ENCODE measurements around the gene ISM2.
A peak's percentile ranks its signal among the peaks of the same experiment; 100 is the strongest.

The ISM2 gene

GRCh38 chr14:77505031-77505430, 6.4 kb upstream of the ISM2 start:
- no peak for DNase-seq

GRCh38 chr14:77503138-77503537, 4.5 kb upstream of the ISM2 start:
- DNase-seq = no peak

DNA sequence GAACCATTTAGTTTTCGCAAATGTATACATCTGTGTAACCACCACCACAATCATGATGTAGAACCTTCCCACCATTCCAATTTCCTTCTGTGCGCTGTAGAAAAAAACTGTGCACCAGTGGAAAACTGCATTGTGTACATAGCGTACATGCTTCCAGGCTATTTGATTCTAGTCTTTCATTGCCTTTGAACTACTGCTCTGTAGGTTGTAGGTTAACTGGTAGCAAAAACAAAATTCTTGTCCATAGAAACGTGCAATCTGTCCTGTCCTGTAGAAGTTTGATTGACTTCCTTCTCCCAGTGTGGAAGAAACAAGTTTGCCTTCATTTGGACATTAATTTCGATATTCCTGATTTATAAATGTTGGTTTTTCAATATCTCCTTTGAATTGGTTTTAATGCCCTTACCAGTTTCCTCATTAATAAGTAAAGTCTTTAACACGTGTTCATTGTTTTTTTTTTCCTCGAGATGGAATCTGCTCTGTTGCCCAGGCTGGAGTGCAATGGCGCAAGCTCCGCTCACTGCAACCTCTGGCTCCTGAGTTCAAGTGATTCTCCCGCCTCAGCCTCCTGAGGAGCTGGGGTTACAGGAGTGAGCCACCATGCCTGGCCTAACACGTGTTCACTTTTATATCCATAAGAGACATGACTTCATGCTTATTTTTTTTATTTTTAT, 3.6 kb upstream of the ISM2 start:
- no peak for DNase-seq

DNA sequence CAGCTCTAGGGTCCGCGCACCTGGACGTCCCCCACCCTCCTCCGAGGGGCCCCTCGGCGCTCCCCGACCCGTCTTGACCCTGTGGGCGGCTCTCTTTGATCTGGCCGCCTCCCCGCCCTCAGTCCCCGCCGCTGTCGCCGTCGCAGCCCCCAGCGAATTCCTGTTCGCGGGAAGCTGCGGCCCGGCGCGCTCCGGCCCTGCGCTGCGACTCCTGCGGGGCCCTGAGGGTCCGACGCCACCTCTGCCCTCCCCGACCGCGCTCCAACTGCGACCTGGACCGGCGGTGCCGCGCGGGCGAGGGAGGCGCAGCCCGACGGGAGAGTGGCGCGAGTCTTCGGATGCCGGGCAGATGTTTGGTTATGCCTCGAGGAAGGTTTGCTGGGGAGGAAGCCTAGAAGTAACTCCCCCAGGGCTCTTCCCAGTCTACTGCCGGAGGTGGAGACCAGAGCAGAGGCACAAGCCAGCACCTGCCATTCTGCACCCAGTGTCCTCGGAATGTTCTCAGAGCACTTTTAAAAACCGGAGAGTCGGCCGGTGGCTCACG, 440 bp upstream of the ISM2 start:
- DNase-seq = peak; percentile 4

DNA sequence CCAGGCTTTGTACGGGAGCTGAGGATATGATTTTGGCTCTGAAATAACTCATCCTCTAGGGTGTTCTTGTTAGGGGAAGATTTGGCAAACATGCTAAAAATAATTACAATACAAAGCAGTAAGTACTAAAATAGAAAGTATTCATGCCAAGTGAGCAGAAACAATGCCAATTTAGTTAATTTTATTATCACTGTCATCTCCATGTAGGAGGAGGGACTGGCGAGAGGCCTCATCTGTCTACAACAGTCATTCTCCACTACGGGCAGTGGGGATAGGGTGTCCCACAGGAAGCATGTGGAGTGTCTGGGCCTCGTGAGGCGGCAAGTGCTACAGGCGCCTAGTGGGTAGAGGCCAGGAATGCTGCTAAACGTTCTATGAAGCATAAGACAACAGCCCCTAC, 3.3 kb downstream of the ISM2 start:
- no peak for DNase-seq

GRCh38 chr14:77491056-77491455, 7.6 kb downstream of the ISM2 start:
- no peak for DNase-seq

DNA sequence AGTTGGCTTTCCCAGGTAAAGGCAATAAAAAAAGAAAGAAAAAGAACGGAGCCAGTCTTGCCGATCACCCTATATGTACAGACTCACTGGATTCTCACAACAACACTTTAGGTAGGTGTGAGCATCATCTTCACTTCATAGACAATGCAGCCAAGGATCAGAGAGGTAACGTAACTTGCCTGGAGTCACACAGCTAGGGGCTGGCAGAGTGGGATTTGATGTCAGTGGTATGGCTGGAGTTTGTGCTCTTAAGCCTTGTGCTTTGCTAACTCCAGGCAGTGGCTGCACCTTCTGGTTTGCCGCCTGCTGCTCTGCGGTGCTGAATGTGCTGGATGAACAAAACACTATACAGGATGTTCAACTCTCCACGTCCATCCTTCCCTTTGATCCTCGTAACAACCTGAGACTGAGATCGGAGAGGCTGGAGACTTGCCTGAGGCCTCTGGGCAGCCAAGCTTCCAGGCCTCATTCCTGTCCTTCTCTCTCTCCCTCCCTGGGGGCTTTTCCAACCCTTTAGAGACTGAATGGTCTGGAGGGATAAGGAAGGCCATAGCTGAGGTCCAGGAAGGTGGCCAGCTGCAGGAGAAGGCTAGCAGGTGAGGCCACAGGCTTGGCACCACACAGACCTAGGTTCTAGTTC, 8.1 kb downstream of the ISM2 start:
- DNase-seq = no peak

- no peak for DNase-seq
These were observed 9.6 kb downstream of the ISM2 start for GRCh38 chr14:77489041-77489440.

GRCh38 chr14:77488558-77488957, 10.1 kb downstream of the ISM2 start:
- DNase-seq = no peak

DNA sequence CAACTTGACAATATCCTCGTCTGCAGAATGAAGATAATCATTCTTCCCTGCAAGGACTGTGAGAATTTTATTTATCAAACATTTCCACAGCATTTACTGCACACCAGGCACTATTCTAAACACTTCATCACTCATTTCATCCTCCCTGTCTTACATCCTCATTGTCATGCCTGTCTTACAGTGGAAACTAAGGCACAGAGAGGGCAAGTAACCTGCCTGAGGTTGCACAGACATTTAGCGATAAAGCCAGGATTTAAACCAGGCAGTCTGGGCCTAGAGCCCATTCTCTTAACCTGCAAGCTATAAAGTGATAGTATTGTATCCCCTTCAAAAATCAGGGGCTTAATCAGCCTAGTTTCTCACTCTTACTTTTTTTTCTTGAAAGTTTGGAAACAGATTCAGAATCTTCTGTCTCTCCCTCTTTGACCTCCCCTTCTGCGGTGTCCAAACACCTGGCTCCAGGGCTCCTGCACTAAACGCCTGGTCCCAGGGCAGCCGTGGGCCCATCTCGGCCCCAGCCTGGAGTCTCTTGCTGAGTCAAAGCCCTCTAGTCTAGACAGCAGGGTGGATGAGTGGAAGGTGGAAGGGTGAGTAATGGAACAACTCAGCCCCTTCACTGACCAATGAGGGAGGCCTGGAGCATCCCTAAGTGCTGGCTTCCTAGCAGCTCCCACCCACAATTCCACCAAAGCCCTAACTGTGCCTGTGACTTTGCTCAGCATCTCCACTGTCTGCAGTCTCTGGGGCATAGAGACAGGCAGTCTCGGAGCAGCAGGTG, 12.5 kb downstream of the ISM2 start:
- DNase-seq = no peak

DNA sequence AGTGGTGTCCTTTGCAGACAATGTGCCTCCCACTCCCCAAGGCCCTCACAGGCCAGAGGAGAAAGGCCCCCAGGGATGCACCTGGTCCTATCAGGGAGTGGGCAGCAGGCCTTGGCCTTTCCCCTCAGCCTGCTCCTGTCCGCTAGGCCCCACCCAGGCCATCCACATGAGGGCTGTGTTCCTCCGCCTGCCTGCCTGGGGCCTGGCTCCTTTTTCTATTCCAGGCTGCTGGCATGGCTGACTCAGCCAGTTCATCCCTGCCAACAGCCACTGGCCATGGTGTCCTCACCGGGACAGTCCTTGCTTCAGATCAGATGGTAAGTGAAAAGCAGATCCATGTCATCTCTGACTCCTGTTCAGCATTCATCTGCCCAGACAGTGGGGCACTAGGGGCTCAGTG, 13.4 kb downstream of the ISM2 start:
- no peak for DNase-seq

GRCh38 chr14:77482422-77482821, 16.2 kb downstream of the ISM2 start:
- no peak for DNase-seq

- no peak for DNase-seq
These were observed 19.8 kb downstream of the ISM2 start for GRCh38 chr14:77478796-77479195.

DNA sequence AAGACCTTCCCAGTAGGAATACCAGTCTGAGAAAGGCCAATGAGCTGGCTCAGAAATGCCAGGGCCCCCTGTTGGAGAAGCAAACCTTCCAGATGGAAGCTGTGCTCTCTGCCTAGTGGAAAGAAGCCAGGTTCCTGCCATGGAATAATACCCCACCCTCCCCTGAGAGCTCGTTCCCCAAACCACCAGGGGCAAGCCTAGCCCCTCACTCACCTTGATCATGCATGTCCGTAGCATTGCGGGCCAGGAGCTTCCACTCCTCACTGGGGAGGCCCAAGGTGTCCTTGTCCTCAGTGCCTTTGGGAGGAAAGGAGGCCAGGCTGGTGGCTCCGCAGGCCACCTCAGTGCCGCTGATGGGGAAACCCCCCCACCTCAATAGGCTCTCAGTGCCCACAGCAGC, 20.6 kb downstream of the ISM2 start:
- no peak for DNase-seq

GRCh38 chr14:77475432-77476115, 23.0 kb downstream of the ISM2 start:
- DNase-seq = no peak

GRCh38 chr14:77474479-77475177, 24.0 kb downstream of the ISM2 start:
- no peak for DNase-seq

DNA sequence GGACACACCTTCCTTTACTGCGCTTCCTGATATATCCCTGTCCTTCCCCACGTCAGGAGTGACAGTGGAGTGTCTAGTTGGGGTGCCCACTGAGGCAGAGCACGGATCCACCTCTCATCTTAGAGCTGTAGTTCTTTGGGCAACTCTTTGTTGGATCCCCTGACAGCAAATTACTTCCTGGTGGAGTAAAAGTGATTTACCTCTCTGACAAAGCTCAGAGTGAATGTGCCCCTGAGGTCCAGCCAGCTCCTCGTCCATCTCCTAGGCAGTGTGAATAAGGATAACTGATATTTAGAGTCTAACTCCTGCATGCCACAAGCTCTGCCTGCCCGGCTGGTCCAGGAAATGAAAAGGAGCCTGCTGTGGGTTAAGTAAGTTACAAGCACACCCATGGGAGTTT, 24.7 kb downstream of the ISM2 start:
- no peak for DNase-seq

GRCh38 chr14:77470224-77470870, 28.3 kb downstream of the ISM2 start:
- no peak for DNase-seq

GRCh38 chr14:77469539-77469938, 29.1 kb downstream of the ISM2 start:
- no peak for DNase-seq

DNA sequence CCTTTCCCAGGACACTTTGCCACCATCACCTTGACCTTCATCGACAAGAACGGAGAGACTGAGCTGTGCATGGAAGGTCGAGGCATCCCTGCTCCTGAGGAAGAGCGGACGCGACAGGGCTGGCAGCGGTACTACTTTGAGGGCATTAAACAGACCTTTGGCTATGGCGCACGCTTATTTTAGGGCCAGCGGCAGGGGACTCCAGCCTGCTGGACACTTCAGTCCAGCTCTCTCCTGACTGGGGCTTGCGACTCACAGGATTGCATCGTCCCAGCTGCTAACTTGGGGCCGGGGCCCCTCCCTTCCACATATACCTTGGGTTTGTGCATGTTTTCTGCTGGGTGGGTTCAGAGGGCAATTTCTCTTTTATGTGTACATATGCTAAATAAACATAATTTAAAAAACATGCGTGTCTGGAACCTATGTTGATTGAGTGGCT, 29.5 kb downstream of the ISM2 start:
- no peak for DNase-seq

DNA sequence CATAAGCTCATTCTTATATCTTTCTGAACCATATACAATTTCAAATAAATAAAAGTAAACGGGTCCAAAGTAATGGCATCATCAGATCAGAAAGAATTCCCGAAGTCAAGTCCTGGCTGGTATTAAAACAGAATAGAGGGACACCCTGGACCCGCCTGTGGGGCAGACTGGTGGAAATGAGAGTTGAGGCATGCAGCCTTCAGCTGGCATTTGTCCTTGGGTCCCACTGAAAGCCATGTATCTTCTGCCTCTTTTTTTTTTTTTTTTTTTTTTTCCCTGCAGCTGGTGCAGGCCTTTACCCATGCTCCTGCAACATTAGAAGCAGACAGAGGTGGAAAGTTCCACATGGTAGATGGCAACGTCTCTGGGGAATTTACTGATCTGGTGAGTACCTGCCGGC, 30.8 kb downstream of the ISM2 start:
- DNase-seq = no peak
